Common myeloid progenitor, CD34-positive (primary cell): Measurements from ENCODE around the gene CD8B2.
A peak's percentile ranks its signal among the peaks of the same experiment; 100 is the strongest.
"Not testable (repeated sequence)": the region's sequence is repeated elsewhere in the genome, so short reads cannot be mapped to it uniquely, and the experiment has no call there.

Experiments used
- CTCF ChIA-PET: fragments of 350-600 bp; sonication (Branson Sonifier 250); formaldehyde crosslinking; loops from one replicate; lab custom pipeline; 2021; ENCODE audit warnings: antibody characterized with exemption; lab: Charles Lee
- POLR2A ChIA-PET: fragments of 350-600 bp; sonication (Branson Sonifier 250); formaldehyde crosslinking; loops from one replicate; lab custom pipeline; 2021; ENCODE audit warnings: antibody characterized with exemption; lab: Charles Lee
- DNase-seq, 3 donors: peaks; one replicate each; pipeline versions ENCODE4 v3.0.0 to v3.0.0-alpha.2; 2013
- H3K27ac ChIP-seq, 2 experiments: 1 replicate in 1 of 2; 2 replicates in 1 of 2; pipeline ENCODE4 v1.7.0; 2013; ENCODE audit warnings: inconsistent platforms in 2 of 2, low read length in 2 of 2, mild to moderate bottlenecking in 2 of 2, low read depth in 1 of 2, moderate library complexity in 1 of 2; ENCODE audit not compliant: severe bottlenecking in 2 of 2, insufficient read depth in 1 of 2, poor library complexity in 1 of 2
- H3K27me3 ChIP-seq, 5 experiments: replicated peaks in 2 of 5; 1 replicate in 3 of 5; 2 replicates in 2 of 5; pipeline versions ENCODE4 v1.6.1 to v1.7.0; 2013; ENCODE audit warnings: low read length in 4 of 5, mild to moderate bottlenecking in 2 of 5, moderate library complexity in 2 of 5, inconsistent platforms in 1 of 5; ENCODE audit not compliant: insufficient read depth in 5 of 5, control insufficient read depth in 4 of 5
- H3K36me3 ChIP-seq, 4 experiments: 1 replicate in 2 of 4; 2 replicates in 2 of 4; pipeline versions ENCODE4 v1.6.1 to v1.7.0; 2013; ENCODE audit warnings: low read length in 3 of 4, control low read depth in 1 of 4, mild to moderate bottlenecking in 1 of 4; ENCODE audit not compliant: control insufficient read depth in 4 of 4, insufficient read depth in 4 of 4
- H3K4me1 ChIP-seq, 4 experiments: 1 replicate in 3 of 4; 2 replicates in 1 of 4; pipeline versions ENCODE4 v1.6.1 to v1.7.1; 2013; ENCODE audit warnings: low read length in 3 of 4, mild to moderate bottlenecking in 3 of 4, control low read depth in 1 of 4, inconsistent platforms in 1 of 4, moderate library complexity in 1 of 4; ENCODE audit not compliant: control insufficient read depth in 4 of 4, insufficient read depth in 4 of 4; ENCODE audit errors: control extremely low read depth in 1 of 4
- H3K4me3 ChIP-seq, 7 experiments: 1 replicate in 4 of 7; 2 replicates in 3 of 7; pipeline versions ENCODE4 v1.5.1 to v1.7.0; 2013; ENCODE audit warnings: mild to moderate bottlenecking in 7 of 7, low read length in 6 of 7, moderate library complexity in 6 of 7, inconsistent platforms in 2 of 7, low read depth in 2 of 7, control low read depth in 1 of 7; ENCODE audit not compliant: insufficient read depth in 4 of 7, control insufficient read depth in 1 of 7; ENCODE audit errors: extremely low read depth in 1 of 7
- H3K9me3 ChIP-seq, 5 experiments: 1 replicate in 4 of 5; 2 replicates in 1 of 5; pipeline versions ENCODE4 v1.6.1 to v1.7.1; 2013; ENCODE audit warnings: low read length in 4 of 5, mild to moderate bottlenecking in 2 of 5, inconsistent platforms in 1 of 5, low read depth in 1 of 5, moderate library complexity in 1 of 5; ENCODE audit not compliant: control insufficient read depth in 4 of 5, insufficient read depth in 2 of 5; ENCODE audit errors: control extremely low read depth in 1 of 5
- WGBS: methylation state at CpG from one replicate; pipeline ENCODE4 v1.1.5; 2013; ENCODE audit not compliant: insufficient coverage; 5-methylcytosine and 5-hydroxymethylcytosine counted together

CD8B2 gene

DNA sequence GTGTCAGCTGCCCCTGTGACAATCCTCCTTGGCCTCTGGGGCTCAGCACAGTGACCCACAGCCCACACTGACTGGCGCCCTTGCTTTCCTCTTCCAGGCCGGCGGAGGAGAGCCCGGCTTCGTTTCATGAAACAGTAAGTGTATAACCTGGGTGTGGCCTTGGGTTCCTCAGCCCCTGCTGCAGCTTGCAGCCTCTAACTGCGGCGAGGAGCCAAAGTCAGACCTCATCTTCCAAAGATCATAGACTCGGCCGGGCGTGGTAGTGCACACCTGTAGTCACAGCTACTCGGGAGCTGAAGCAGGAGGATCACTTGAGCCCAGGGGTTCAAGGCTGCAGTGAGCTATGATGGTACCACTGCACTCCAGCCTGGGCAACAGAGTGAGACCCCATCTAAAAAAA lies 17.0 kb downstream of the CD8B2 start:
- H3K9me3 ChIP-seq, H3K4me1 ChIP-seq, POLR2A ChIA-PET, H3K36me3 ChIP-seq, CTCF ChIA-PET, H3K27ac ChIP-seq, DNase-seq, H3K4me3 ChIP-seq, H3K27me3 ChIP-seq: not testable (repeated sequence)
- WGBS, result 100% methylated on average over 1 of the region's 11 CpGs

DNA sequence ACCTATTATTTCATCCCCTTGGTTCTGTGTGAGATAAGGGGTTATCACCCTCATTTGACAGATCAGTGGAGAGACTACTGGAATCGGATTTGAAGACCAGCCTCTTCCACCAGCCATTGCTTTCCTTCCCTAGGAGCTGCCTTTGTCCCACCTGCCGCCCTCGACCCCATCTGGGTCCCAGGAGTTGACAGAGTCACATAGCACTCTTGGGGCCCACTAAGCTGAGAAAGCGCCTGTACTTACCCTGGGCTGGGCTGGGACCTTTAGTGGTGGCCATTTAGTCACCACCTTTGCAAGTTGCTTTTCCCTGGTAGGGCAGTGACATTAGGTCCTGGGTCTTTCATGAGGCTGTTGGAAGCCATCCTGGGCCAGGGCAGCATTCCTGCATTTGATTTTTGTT lies 17.6 kb downstream of the CD8B2 start:
- H3K27ac ChIP-seq, CTCF ChIA-PET, H3K9me3 ChIP-seq, H3K27me3 ChIP-seq, H3K36me3 ChIP-seq, POLR2A ChIA-PET, H3K4me1 ChIP-seq, DNase-seq, H3K4me3 ChIP-seq: not testable (repeated sequence)
- 100% methylated on average over 3 of the region's 4 CpGs for WGBS

DNA sequence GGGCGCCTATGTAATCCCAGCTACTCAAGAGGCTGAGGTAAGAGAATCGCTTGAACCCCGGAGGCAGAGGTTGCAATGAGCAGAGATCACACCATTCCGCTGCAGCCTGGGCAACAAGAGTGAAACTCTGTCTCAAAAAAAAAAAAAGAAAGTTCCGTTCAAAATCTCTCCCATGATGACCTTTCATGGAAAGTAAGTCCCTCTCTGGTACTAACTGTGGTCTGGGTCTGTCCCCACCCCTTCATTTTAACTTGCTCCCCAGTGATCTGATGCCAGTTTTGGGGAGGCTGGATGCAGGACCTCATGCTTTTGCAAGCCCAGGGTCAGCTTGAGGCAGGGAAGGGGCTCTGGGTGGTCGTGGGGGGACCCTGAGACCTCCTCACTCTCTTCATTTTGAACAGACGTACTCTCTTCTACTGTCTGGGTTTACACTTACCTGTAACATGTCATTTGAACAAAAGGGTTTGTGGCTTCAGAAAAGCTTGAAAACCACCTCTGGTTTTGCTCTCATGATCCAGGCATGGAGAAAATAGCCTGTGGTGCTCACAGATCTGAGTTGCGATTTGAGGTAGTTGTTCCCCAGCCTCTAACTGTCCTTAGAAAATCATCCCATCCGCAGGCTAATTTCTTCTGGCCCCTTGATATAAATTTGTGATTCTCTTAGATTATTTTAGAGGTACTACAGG lies 19.0 kb downstream of the CD8B2 start:
- H3K4me3 ChIP-seq, H3K9me3 ChIP-seq, CTCF ChIA-PET, H3K4me1 ChIP-seq, H3K27ac ChIP-seq, H3K27me3 ChIP-seq, DNase-seq, H3K36me3 ChIP-seq, POLR2A ChIA-PET: not testable (repeated sequence)
- WGBS, result 95% methylated on average over 3 of the region's 9 CpGs

DNA sequence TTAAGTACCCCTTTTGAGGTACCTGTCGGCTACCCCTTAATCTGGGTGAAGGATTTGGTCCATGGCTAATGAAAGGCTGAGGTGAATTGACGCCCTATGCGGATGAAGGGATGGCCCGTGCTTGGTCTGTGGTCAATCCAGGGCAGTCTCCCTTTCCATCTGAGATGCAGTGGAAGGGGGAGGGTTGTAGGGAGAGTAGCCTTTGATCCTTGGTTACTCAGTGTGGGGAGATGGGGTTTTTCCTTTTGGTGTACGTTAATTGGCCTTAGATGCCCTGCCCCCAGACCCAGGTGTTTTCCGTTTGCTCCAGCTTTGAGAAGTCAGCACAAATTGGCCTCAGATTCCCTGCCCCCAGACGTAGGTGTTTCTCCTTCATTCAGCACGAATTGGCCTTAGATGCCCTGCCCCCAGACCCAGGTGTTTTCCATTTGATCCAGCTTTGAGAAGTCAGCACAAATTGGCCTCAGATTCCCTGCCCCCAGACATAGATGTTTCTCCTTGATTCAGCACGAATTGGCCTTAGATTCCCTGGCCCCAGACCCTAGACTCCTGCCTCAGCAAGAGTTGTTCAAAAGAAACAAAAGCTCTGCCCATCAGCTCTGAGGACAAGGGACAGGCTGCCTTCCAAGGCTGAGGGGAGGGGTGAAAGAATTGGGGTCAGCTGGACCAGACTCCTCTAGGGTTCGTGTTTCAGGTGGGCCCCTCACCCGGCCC lies 21.7 kb downstream of the CD8B2 start:
- H3K36me3 ChIP-seq, H3K4me1 ChIP-seq, POLR2A ChIA-PET, H3K4me3 ChIP-seq, CTCF ChIA-PET, DNase-seq, H3K27ac ChIP-seq, H3K9me3 ChIP-seq, H3K27me3 ChIP-seq: not testable (repeated sequence)
- WGBS, result 100% methylated on average over 2 of the region's 11 CpGs

DNA sequence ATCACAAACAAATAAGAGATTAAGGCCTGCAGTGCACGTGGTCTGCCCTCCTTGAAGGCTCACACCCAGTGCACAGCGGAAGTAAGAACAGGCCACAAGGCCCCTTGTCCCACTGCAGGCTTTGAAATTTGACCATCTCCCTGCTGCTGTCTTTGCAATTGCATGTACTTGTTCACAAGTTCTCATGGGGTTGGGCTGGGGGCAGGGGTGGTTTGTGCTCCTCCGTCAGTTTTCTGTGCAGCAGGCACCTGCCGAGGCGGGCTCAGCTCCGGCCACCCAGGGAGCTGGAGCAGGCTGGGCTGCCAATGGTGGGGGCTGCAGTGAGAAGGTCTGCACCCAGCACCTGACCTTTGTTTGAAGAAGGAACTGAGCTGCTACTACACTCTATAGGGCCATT lies 22.2 kb downstream of the CD8B2 start:
- WGBS, result 100% methylated on average over 2 of the region's 6 CpGs
- H3K4me3 ChIP-seq, DNase-seq, CTCF ChIA-PET, H3K9me3 ChIP-seq, POLR2A ChIA-PET, H3K4me1 ChIP-seq, H3K36me3 ChIP-seq, H3K27me3 ChIP-seq, H3K27ac ChIP-seq: not testable (repeated sequence)

DNA sequence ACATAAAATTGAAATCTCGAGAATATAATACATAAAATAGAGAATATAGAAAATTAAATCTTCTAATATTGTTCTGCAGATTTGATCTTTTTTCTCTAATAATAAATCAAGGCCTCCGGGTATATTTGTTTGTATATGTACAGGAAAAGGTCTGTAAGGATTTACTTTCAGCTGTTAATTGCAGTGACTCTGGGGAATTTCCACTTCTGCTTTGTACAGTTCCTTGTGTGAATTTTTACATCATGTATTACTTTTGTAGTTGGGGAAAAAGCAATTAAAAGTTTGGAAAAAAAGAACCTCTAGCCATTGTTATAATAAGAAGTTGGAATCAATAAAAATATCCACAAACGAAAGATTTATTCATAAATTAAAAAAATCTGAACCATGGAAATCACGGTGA lies 23.6 kb downstream of the CD8B2 start:
- H3K27me3 ChIP-seq, POLR2A ChIA-PET, H3K4me1 ChIP-seq, H3K9me3 ChIP-seq, H3K4me3 ChIP-seq, CTCF ChIA-PET, H3K36me3 ChIP-seq, H3K27ac ChIP-seq: not testable (repeated sequence)
- DNase-seq, result peak in 1 of 3 donors; percentile 33
- WGBS, result no CpG with 5 or more reads among the region's 4 CpGs

DNA sequence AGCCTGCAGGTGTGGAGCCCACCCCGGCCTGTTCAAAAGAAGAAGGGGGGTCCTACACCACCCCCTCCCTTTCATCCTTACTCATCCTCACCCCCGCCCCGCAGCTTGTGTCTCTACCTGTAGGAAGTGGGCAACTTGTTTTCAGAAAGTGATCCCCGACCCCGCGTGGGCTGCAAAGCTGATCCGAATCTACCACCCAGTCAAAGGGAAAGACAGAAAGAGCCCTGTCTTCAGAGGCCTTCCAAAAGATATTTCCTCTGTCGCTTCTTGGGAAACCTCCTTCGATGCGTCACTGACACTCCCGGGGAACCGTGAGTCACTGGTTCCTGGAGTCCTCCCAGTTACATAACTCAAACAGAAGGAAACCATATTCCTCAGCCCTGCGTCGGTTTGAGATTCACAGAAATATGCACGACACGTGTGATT lies 24.3 kb downstream of the CD8B2 start:
- H3K27ac ChIP-seq, H3K27me3 ChIP-seq, POLR2A ChIA-PET, H3K9me3 ChIP-seq, H3K36me3 ChIP-seq, CTCF ChIA-PET, H3K4me1 ChIP-seq: not testable (repeated sequence)
- WGBS, result 18% methylated on average over 8 of the region's 16 CpGs
- DNase-seq, result peak; percentile 31 to 69 (median 59)
- H3K4me3 ChIP-seq, result peak overlapping the region in 1 of 7 experiments; percentile 16
